Vagina (tissue), 2 donors: ENCODE measurements around the gene HACD4. TPM values are rescaled to one million over a fixed set of nuclear protein-coding genes. Genes with fewer than 3 reads are reported as not detected.

Source experiments
- DNase-seq, 2 donors: peaks; one replicate each; pipeline ENCODE4 v3.0.0-alpha.2; 2017; ENCODE audit errors: extremely low spot score in 2 of 2
- H3K27ac ChIP-seq: fragments of 200-600 bp; sonication (generic); one replicate; pipeline ENCODE4 v1.5.1; 2019
- H3K27me3 ChIP-seq: fragments of 200-600 bp; sonication (generic); one replicate; pipeline ENCODE4 v1.5.1; 2019
- H3K36me3 ChIP-seq, 2 donors: fragments of 200-600 bp; sonication (generic); one replicate each; pipeline ENCODE4 v1.5.1; 2017 to 2019
- H3K4me1 ChIP-seq: fragments of 200-600 bp; sonication (generic); one replicate; pipeline ENCODE4 v1.5.1; 2019
- H3K4me3 ChIP-seq, 2 donors: fragments of 200-600 bp; sonication (generic); 1 replicate in 1 of 2; 2 replicates in 1 of 2; pipeline ENCODE4 v1.5.1; 2016 to 2019
- H3K9me3 ChIP-seq: fragments of 200-600 bp; sonication (generic); one replicate; pipeline ENCODE4 v1.5.1; 2019
- CTCF ChIP-seq, 3 experiments: fragments of 450-650 bp in 2 of 3; fragments of 200-600 bp in 1 of 3; sonication (generic) in 1 of 3; IDR thresholded peaks; one replicate each; pipeline ENCODE4 v1.5.1; 2017 to 2019; ENCODE audit warnings: antibody characterized with exemption in 3 of 3, mild to moderate bottlenecking in 2 of 3, moderate library complexity in 2 of 3
- POLR2A ChIP-seq, 2 donors: fragments of 450-650 bp; IDR thresholded peaks; one replicate each; pipeline ENCODE4 v1.6.1; 2017; ENCODE audit warnings: antibody characterized with exemption in 2 of 2, mild to moderate bottlenecking in 2 of 2, moderate library complexity in 2 of 2
- POLR2AphosphoS5 ChIP-seq, 2 donors: sonication (generic); formaldehyde crosslinking; IDR thresholded peaks; one replicate each; pipeline ENCODE4 v1.9.0; 2017; ENCODE audit warnings: antibody characterized with exemption in 2 of 2, mild to moderate bottlenecking in 2 of 2, low read depth in 1 of 2; ENCODE audit not compliant: insufficient read depth in 1 of 2
- intact Hi-C: fragments of 100-400 bp; cut with DNase I; formaldehyde crosslinking; loops from one replicate; pipeline ENCODE4 v1.15.1; 2023
- total RNA-seq: library from RNA; depleted of rRNA; stranded (reverse); fragments of >200 nt; gene quantifications from one replicate; pipeline ENCODE4 v1.2.3, GENCODE V29; 2016

The HACD4 gene
- total RNA-seq, 1 donor from 2014 or later: 3.2 TPM

DNA sequence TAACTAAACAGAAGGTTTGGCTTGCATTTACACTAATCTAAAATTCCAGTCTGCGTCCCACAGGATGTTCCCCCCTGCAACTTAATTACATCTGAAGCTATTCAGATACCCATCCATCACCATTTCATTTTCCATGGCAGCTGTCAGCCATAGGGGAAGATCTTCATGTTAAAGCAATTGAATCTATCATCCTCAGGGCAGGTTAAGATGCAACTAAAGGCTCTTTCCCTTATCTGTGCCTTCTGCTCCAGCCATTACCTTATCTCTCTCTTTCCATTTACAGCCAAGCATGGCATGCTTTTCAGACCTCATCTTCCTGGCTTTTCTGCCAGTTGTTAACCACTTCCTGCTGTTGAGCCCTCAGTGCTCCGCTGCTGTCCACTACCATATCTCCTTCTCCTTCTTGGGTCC is 15.8 kb upstream of the HACD4 start:
- Histone ChIP-seq H3K27ac (no peak overlapping the region), H3K9me3 (no peaks in the 10 kb centered on the region), H3K4me1 (no peaks in the 10 kb centered on the region), H3K4me3 (no peak overlapping the region), H3K36me3 (no peaks in the 10 kb centered on the region), H3K27me3 (no peaks in the 10 kb centered on the region)
- no peak for TF ChIP-seq CTCF (IDR thresholded peaks at IDR 0.05)
- TF ChIP-seq POLR2A (IDR thresholded peaks at IDR 0.05): no peak
- TF ChIP-seq POLR2AphosphoS5 (IDR thresholded peaks at IDR 0.05; ENCODE audit: insufficient read depth in 1 of 2, low read depth in 1 of 2): no peak
- intact Hi-C loops: no loop called here
- DNase-seq: no peak

DNA sequence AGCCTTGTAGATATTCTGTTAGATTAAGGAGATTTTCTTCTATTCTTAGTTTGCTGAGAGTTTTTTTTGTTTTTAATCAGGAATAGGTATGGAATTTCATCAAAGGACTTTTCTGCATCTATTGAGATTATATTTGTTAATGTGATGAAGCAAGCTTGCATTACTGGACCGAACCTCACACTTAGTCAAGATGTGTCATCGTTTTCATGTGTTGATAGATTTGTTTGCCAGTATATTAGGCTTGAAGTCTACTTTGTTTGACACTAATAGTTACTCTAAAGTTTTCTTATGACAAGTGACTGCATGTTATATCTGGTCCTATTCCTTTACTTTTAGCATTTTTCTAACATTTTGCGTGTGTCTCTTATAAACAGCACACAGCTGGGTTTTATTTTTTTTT is 12.4 kb upstream of the HACD4 start:
- no peaks in the 10 kb centered on the region for H3K27me3 ChIP-seq
- no peak for TF ChIP-seq POLR2AphosphoS5 (IDR thresholded peaks at IDR 0.05; ENCODE audit: insufficient read depth in 1 of 2, low read depth in 1 of 2)
- no peak for TF ChIP-seq CTCF (IDR thresholded peaks at IDR 0.05)
- TF ChIP-seq POLR2A (IDR thresholded peaks at IDR 0.05): no peak
- H3K27ac ChIP-seq: no peak overlapping the region
- no peaks in the 10 kb centered on the region for H3K4me1 ChIP-seq
- H3K9me3 ChIP-seq: no peaks in the 10 kb centered on the region
- intact Hi-C loops: no loop called here
- H3K4me3 ChIP-seq: no peak overlapping the region
- no peak for DNase-seq
- no peaks in the 10 kb centered on the region for H3K36me3 ChIP-seq

GRCh38 chr9:21042466-21042865 is 11.0 kb upstream of the HACD4 start:
- Histone ChIP-seq H3K4me3 (no peak overlapping the region), H3K27me3 (no peaks in the 10 kb centered on the region), H3K27ac (no peak overlapping the region), H3K36me3 (no peaks in the 10 kb centered on the region), H3K9me3 (no peaks in the 10 kb centered on the region), H3K4me1 (no peaks in the 10 kb centered on the region)
- intact Hi-C loops: no loop called here
- TF ChIP-seq POLR2AphosphoS5 (IDR thresholded peaks at IDR 0.05; ENCODE audit: insufficient read depth in 1 of 2, low read depth in 1 of 2) (no peak), CTCF (IDR thresholded peaks at IDR 0.05) (no peak), POLR2A (IDR thresholded peaks at IDR 0.05) (no peak)
- no peak for DNase-seq

GRCh38 chr9:21039302-21039701 is 7.9 kb upstream of the HACD4 start:
- H3K9me3 ChIP-seq: no peaks in the 10 kb centered on the region
- TF ChIP-seq CTCF (IDR thresholded peaks at IDR 0.05) (no peak), POLR2AphosphoS5 (IDR thresholded peaks at IDR 0.05; ENCODE audit: insufficient read depth in 1 of 2, low read depth in 1 of 2) (no peak), POLR2A (IDR thresholded peaks at IDR 0.05) (no peak)
- no peaks in the 10 kb centered on the region for H3K4me1 ChIP-seq
- no peak overlapping the region for H3K27ac ChIP-seq
- H3K4me3 ChIP-seq: no peak overlapping the region
- no peaks in the 10 kb centered on the region for H3K27me3 ChIP-seq
- intact Hi-C loops: no loop called here
- H3K36me3 ChIP-seq: no peaks in the 10 kb centered on the region
- DNase-seq: no peak

DNA sequence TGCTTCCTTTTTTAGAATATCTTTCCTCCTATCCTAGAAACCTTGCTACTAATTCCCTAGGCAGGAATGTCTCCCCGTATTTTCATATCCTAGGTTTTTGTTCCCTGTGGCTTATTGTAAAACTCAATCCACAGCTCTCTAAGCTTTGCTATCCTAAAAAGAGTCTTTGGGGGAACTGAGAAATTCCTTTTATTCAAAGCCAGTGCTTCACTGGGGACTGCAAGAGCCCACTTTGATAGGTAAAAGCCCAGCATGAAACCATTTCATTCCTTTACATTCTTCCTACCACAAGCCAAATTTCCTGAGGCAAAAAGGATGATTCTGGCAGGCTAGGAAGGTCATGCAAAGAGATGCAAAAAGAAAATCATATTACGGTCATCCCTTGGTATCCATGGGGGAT is 5.8 kb upstream of the HACD4 start:
- intact Hi-C loops: no loop called here

More for the DNA sequence above, 5.8 kb upstream of the HACD4 start:
- no peak for TF ChIP-seq POLR2AphosphoS5 (IDR thresholded peaks at IDR 0.05; ENCODE audit: insufficient read depth in 1 of 2, low read depth in 1 of 2)
- TF ChIP-seq CTCF (IDR thresholded peaks at IDR 0.05): no peak
- TF ChIP-seq POLR2A (IDR thresholded peaks at IDR 0.05): no peak
- Histone ChIP-seq H3K27me3 (no peaks in the 10 kb centered on the region), H3K36me3 (no peaks in the 10 kb centered on the region), H3K4me3 (no peak overlapping the region), H3K27ac (no peak overlapping the region), H3K4me1 (no peaks in the 10 kb centered on the region), H3K9me3 (no peaks in the 10 kb centered on the region)
- DNase-seq: no peak
